ENCODE measurements around the gene CYLD.

The CYLD gene

DNA sequence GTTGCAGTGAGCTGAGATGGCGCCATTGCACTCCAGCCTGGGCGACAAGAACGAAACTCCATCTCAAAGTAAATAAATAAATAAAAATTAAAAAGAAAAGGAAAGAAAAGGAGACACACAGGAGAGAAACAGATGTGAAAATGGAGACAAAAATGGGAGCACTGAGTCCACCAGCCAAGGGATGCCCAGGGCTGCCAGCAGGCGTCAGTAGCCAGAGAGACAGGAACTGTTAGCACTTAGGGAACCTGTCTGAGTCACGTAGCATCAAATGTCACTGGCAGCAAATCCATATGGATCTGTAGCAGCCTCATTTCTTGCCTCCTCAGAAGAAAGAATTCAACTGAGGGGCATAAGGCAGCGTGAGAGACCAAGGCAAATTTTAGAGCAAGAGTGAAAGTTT lies 79.7 kb downstream of the CYLD start:
- FAIRE-seq, result no peak

DNA sequence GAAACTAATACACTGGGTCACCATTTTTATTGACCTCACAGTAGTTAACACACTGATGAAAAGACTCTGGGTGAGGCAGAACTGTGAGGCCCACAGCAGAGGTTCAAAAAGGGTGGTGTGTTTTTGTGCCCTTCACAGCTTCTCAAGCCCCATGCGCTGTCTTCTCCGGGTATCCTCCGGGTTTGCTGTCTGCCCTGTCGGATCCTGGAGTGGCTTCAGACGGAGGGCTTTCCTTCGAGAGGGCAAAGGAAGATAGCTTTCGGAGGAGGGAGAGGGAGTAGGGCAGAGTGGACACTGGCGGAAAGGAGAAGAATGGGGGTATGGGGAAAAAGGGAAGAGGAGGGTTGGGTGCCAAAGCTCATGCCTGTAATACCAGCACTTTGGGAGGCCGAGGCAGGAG lies 80.8 kb downstream of the CYLD start:
- FAIRE-seq, result no peak

- FAIRE-seq, result no peak
These were observed 85.0 kb downstream of the CYLD start for GRCh38 chr16:50826797-50827316.

DNA sequence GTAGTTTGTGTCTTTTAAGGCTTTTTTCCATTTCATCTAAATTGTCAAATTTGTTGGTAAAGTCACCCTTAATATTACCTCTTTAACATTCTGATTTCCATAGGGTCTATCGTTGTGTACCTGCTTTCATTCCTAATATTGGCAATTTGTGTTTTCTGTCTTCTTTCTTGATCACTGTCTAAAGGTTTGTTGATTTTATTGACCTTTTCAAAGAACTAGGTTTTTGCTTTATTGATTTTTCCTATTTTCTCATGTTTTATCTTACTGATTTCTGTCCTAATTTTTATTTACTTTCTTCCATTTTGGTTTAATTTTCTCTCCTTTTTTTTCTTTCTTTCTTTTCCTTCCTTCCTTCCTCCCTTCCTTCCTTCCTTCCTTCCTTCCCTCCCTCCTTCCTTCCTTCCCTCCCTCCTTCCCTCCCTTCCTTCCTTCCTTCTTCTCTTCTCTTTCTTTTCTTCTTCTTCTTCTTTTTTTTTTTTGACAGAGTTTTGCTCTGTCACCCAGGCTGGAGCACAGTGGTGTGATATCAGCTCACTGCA lies 86.3 kb downstream of the CYLD start:
- FAIRE-seq, result no peak

GRCh38 chr16:50830698-50831097 lies 88.8 kb downstream of the CYLD start:
- no peak for FAIRE-seq

- no peak for FAIRE-seq
These were observed 89.9 kb downstream of the CYLD start for GRCh38 chr16:50831751-50832150.

- no peak for FAIRE-seq
These were observed 92.0 kb downstream of the CYLD start for GRCh38 chr16:50833929-50834328.

DNA sequence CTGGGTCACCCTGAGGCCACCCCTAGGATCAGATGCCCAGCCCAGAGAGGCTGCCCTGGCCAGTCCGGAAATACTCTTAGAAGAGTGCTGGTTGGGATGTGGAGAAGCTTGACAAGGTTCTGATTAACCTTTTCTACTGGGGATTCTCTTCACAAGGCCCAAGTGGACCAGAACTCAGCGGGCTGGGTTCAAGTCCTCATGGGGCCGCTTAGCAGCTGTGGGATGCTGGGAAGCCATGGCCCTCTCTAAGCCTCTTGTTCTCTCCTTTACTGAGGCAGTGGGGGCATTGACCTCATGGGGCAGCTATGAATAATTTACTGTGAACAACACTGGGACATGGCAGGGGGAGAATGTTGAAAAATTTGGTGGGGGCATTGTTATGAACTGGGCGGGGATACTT lies 92.8 kb downstream of the CYLD start:
- no peak for FAIRE-seq

GRCh38 chr16:50835358-50836060 lies 93.6 kb downstream of the CYLD start:
- FAIRE-seq, result no peak

DNA sequence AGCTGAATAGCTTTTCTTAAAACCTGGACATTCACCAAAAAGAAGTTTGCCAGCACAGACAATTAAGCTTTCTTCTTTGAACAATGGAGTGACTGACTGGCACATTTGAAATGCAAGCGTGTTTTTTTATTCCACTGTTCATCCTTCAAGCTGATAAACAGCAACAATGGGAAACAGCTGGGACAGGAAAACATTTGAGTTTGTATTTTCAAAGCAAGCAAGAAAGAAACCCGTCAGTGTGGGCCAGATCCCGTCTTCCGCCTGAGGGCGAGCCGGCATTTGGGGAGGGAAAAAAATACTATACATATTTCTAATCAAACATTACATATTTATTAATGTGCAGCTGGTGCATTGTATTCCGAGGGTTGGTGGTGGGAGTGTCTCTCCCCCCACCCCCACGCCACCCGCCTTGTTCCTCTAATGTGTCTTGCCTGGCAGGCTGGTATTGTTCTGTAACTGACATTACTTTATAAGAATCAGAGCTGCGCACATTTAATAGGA lies 94.3 kb downstream of the CYLD start:
- FAIRE-seq, result no peak

- no peak for FAIRE-seq
These were observed 95.4 kb downstream of the CYLD start for GRCh38 chr16:50837324-50837723.

GRCh38 chr16:50838165-50838564 lies 96.3 kb downstream of the CYLD start:
- FAIRE-seq, result no peak

- no peak for FAIRE-seq
These were observed 97.0 kb downstream of the CYLD start for GRCh38 chr16:50838885-50839284.

DNA sequence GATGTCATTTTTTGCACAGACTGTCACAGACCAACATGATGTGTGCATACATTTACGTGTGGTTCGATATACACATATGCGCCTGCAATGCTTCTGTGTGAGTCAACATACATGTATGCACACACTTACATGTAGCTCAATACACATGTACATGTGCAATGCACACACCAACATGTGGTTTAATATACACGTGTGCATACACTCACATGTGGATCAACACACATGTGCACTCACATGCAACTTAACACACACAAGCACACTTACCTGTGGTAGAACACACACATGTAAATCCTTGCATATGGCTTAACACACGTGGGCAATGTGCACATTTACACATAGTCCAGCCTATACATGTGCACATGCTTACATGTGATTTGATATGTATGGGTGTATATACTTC lies 97.5 kb downstream of the CYLD start:
- FAIRE-seq, result no peak

GRCh38 chr16:50839920-50840729 lies 98.2 kb downstream of the CYLD start:
- FAIRE-seq, result no peak

DNA sequence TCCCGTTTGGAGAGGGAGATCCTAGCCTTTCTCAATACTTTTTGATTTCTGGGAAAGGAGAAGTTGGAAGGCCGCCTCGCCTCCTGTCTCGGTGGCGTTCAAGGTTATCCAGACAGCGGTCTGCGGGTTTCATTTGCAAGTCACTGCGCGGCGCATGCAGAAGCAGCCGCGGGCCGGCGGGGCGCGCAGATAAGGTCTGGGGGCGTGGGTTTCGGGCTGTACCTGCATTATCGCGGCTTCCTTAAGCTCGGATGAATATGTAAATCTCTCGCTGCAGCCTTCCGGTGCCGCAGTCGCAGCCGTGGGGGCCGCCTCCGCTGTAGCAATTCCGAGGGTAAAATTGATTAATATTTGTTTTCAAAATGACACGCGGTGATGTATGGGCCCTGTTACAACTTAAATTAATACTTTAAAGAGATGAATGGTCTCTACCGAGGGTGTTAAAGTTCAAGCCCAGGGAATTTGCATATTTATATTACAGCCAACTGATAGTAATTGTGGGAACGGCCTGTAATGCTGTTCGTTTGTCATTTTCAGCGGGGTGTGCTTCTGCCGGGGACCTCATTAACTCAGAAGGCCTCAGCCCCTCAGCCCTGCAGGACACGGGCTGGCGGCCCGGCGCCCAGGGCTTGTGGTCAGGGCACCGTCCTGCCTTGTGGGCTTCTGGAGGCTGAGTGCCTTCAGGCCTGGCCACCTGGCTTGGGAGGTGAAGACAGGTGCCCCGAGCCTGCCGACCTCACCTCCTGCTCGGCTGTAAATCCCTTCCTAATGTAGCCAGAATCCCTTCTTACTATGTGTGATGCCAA lies 99.4 kb downstream of the CYLD start:
- FAIRE-seq, result no peak

DNA sequence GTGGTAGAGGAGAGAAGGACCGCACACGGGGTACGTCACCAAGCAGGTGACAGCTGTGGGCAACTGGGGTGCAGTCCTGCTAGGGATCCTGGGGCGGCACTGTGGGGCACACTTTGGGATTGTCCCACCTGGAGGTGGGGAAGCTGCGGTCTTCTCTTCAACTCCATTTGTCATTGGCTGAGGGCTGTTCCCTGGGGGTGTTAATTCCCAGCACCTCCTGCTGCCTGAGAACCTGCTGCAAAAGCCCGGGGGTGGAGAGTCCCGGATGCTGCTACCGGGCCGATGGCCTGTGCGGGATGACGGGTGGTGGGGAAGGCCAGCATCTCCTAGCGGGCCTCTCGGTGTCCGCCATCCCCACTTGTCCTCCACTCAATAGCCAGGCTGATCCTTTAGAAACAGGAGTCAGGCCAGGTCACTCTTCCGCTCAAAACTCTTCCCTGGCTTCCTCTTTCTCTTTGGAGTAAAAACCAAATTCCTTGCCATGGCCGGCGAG lies 100.2 kb downstream of the CYLD start:
- no peak for FAIRE-seq

DNA sequence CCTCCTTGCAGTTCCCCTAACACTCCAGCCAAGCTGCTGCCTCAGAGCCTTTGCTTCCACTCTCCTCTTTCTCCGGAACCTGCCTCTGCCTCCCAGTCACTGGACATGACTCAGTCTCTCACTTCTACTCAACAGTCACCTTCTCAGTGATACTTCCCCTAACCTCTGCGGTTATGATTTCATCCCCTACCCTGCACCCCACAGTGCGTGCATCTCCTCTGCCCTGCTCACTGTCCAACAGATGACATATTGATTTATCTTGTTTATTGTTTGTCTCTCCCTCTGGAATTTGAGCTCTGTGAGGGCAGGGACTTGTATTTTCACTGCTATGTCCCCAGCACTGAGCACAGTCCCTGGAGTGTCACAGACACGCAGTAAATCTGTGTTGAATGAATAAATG lies 100.7 kb downstream of the CYLD start:
- no peak for FAIRE-seq

DNA sequence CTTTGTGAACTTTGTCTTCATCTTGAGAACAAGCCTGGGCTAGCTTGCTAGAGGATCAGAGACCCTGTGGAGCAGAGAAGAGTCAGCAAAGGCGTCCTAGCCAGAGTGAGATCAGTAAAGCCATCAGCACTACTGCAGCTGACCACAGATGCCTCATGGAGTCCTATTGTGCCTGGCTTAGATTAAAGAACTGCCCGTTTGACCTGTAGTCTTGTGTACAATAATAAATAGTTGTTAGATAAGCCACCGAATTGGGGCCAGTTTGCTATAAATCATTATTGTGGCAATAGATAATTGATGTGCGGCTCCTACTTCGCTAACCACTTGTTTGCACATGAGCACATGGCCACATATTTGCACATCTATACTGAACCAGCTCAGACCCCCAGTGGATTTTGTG lies 103.0 kb downstream of the CYLD start:
- FAIRE-seq, result no peak

DNA sequence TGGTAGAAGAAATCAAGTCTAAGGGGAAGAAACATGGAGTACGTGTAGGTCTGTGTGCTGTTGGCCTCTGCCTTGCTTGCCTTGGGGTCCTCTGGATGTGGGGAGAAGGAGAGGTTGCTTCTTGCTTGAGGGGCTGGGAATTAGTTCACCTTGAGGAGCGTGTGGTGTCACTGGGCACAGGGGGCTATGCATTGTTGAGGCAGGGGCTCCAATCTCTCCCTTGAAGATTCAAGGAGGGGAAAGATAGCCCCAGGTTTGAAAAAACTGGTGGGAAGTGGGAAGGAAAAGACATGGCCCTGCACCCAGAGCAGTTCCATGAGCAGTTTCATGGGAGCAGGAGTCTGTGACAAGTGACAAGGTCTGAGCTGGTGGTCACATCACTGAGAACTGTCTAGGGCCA lies 103.4 kb downstream of the CYLD start:
- no peak for FAIRE-seq

GRCh38 chr16:50846511-50846910 lies 104.6 kb downstream of the CYLD start:
- no peak for FAIRE-seq

GRCh38 chr16:50847166-50847565 lies 105.3 kb downstream of the CYLD start:
- FAIRE-seq, result no peak
